ENCODE measurements around the gene SLC35C1.
A peak's percentile ranks its signal among the peaks of the same experiment; 100 is the strongest.

Gene SLC35C1

DNA sequence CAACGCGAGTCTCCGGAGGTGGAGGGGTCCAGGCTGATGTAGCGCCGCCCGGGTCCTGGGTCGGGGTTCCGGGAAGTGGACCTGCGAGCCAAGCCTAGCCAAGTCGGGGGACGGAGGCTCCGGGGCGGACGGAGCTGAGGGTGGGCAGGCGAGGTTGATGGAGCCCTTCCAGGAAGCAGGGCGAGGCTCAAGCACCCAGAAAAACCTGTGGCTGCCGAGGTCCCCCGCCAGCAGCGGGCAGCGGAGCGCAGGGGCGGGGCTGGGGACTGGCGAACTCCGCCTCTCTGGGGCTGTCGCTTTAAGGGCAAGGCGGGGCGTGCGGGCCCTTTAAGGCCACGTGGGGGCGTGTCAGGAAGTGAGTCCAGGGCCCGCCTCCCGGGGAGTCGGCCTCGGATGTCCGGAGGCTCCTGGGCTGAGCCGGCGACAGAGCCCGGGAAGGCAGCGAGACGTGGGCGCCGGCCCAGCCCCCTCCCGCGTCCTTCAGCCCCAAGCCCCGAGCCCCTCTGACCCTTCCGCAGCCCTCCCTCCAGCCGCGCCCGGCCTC, at the start of gene SLC35C1:
Gene SLC35C1, plus strand, starts transcription at position 389 of the 544 bp plus-strand sequence. CDS start 653 bp downstream, outside the sequence.
- DNase-seq (ENCODE audit: low read depth): peak; percentile 83

DNA sequence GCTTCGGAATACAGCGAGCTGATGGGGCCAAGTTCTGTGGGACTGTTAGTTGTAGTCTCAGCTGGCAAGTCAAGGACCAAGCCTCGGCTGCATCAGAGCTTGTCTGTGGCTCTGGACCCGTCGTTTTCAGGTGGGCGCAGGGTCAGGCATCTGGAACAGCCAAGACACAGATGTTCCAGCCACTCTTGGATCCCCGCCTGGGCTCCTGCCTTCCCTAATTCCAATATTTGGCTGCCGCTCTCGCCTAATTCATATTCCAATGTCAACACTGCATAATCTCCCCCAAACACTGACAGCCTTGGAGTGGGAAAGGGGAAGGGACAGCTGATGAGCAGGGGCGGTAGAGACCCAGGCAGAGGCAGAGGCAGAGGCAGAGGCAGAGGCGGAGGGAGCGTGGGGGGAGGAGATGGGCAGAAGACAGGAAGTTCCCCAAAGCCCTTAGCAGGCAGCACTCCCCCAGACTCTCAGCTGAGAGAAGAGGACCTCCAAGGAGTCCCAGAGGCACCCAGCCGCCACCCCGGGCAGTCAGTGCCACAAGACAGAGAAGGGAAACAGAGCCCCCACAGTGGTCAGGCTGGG, 49.6 kb upstream of the SLC35C1 start:
- DNase-seq (ENCODE audit: low read depth): no peak

- DNase-seq (ENCODE audit: low read depth): no peak
Observed at GRCh38 chr11:45756384-45757010, 48.5 kb upstream of the SLC35C1 start.

GRCh38 chr11:45757672-45758071, 47.3 kb upstream of the SLC35C1 start:
- DNase-seq (ENCODE audit: low read depth): no peak

DNA sequence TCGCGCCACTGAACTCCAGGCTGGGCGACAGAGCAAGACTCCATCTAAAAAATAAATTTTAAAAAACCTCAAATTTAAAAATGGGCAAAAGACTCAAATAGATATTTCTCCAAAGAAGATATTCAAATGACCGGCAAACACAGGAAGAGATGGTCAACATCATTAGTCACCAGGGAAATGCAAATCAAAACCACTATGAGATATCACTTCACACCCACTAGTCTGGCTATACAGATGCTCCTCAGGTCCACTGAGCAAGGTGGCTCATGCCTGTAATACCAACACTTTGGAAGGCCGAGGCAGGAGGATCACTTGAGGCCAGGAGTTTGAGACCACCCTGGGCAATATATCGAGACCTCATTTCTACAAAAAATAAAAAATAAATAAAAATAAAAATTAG, 43.3 kb upstream of the SLC35C1 start:
- DNase-seq (ENCODE audit: low read depth): no peak

- no peak for DNase-seq (ENCODE audit: low read depth)
Observed at GRCh38 chr11:45765107-45765668, 39.8 kb upstream of the SLC35C1 start.

DNA sequence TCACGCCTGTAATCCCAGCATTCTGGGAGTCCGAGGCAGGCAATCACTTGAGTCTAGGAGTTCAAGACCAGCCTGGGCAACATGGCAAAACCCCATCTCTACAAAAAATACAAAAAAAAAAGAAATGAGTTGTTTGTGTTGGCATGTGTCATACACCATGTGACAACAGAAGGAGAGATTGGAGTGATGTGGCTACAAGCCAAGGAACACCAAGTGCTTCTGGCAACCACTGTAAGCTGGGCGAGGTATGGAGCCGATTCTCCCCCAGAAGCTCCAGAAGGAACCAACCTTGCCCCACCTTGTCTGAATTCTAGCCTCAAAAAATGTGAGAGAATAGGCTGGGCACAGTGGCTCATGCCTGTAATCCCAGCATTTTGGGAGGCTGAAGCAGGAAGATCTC, 39.1 kb upstream of the SLC35C1 start:
- DNase-seq (ENCODE audit: low read depth): no peak

DNA sequence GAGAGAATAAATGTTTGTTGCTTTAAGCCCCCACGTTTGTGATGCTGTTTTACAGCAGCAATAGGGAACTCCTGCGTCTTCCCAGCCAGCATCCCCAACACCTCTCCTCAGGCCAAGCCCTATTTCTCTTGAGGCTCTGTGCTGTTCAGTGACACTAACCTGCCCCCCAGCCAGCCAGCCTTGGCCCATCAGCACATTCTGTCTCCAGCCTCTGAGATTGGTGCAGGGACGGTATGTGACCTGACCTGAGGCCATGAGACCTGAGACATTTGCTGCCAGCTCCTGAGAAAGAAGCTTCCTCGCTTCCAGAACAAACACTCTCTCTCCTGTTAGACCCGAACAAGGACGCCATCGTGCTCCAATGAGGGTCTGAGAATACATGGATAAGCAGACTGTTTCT, 38.5 kb upstream of the SLC35C1 start:
- DNase-seq (ENCODE audit: low read depth): no peak

- no peak for DNase-seq (ENCODE audit: low read depth)
Observed at GRCh38 chr11:45768486-45768885, 36.5 kb upstream of the SLC35C1 start.

DNA sequence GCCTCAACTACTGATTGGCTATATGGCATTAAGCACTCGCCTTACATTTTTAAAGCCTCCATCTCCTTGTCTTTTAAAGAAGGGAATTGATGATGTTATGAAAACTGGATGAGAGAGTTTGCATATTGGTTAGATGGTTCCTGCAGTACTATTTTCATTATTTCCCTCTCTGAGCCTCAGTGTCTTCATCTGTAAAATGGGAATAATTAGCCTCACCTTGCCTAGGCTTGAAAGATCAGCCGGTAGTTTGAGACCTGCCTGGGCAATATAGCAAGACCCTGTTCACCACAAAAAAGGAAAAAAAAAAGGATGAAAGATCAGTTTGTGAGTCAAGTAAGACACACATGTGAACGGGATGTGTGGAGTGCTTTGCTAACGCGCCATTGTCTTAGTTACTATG, 35.0 kb upstream of the SLC35C1 start:
- DNase-seq (ENCODE audit: low read depth): no peak

DNA sequence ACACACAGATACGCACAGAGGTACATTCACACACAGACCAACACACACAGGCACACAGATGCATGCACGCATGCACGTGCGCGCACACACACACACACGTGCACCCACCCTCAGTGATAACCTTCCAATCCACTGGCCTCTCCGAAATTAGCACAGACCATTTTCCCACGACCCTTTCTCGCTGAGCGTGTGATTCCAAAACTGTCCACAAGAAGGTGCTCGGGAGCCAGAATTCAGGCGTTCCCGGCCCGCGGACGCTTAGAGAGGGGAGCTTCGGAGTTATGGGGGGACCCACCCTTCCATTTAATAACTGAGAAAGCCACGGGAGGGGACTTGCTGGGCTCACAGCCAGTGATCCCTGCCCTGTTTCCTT, 33.8 kb upstream of the SLC35C1 start:
- peak; percentile 51 for DNase-seq (ENCODE audit: low read depth)

- peak; percentile 66 for DNase-seq (ENCODE audit: low read depth)
Observed at GRCh38 chr11:45771566-45772448, 33.1 kb upstream of the SLC35C1 start.

- DNase-seq (ENCODE audit: low read depth): no peak
Observed at GRCh38 chr11:45772449-45772774, 32.5 kb upstream of the SLC35C1 start.

DNA sequence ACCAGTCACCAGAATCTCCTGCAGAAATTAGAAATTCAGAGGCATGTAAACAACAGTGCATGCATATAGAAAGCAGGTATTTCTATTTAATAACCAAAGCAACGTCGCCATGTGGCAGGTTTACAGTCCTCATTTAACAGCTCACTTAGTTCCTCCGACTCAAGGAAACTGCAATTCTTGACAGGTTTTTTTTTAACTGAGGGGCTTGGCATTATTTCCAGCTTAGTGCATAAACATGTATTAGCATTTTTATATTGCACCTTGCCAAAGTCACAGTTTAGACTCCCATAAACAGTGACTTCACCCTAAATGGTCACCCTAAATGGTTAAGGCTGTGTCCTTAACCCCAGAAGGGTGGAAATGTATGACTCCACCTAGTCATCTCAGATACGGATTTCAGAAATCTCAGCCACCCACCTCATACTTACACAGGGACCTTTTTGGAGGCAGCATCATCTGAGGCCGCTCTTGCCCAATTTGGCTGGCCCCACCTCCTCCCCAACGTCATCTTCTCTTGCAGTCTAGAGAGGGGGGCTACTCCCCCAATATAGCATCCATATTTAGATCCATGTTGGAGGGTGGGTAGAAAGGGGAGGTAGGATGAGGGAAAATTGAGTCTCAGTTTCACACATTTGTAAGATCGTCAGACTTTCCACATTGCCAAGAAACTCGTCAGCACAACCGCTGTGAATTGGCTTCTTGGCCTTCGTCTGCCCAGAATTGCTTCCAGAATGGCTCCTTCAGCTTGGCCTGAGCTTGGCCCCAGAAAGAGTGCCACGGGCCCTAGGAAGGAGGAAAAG, 31.8 kb upstream of the SLC35C1 start:
- DNase-seq (ENCODE audit: low read depth): no peak

DNA sequence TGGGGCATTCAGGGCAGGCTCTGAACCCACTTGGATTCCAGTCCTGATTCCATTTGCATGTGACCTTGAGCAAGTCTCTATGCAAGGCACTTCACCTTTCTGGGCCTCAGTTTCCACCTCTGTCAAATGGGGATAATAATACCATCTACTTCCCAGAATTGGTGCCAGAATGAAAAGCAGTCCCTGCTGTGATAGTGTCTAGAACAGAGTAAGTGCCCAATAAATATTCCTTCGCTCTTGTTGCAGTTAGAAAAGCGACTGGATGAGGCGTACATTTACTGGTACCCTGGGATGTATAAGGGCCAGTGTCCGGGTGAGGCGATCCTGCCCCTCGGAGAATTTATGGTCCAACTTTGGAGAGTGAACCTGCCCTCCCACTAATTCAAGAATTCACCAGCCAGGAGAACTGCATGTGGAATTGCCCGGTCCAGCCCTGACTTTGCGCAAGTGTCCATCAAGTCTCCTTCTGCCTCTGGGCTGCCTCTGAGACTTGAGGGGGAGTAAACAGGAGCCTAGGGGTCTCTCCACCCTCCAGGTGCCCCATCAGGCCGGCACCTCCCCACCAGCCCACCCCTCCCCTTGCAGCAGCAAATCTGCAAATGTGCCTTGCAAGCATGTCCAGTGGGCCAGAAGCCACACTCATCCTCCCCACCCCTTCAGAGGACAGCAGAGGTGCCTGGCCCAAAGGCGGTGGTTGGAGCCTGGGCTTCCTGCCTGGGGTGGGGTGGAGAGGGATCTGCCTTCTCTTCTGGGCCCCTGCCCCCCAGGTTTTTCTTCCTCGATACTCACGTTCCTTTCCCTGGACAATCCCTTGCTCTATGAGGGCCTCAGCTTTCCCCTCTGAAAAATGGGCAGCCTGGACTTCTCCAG, 30.9 kb upstream of the SLC35C1 start:
- no peak for DNase-seq (ENCODE audit: low read depth)

DNA sequence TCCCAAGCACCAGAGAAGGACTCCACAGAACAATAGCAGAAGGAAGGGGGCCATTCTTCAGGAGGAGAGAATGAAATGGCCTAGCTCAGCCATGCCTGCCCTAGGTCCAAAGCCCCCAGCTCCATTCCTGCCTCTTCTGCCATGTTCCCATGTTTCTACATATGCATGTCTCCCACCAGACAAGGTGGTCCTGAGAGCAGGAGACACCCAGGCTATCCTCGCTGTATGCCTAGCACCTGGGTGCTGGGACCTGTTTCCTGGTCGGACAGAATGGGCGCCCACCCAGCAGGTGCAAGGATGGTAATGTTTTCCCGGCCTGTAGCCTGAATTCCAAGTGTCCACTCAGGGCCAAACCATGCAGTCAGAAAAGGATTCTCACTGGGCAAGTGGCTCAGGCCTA, 30.2 kb upstream of the SLC35C1 start:
- DNase-seq (ENCODE audit: low read depth): no peak

DNA sequence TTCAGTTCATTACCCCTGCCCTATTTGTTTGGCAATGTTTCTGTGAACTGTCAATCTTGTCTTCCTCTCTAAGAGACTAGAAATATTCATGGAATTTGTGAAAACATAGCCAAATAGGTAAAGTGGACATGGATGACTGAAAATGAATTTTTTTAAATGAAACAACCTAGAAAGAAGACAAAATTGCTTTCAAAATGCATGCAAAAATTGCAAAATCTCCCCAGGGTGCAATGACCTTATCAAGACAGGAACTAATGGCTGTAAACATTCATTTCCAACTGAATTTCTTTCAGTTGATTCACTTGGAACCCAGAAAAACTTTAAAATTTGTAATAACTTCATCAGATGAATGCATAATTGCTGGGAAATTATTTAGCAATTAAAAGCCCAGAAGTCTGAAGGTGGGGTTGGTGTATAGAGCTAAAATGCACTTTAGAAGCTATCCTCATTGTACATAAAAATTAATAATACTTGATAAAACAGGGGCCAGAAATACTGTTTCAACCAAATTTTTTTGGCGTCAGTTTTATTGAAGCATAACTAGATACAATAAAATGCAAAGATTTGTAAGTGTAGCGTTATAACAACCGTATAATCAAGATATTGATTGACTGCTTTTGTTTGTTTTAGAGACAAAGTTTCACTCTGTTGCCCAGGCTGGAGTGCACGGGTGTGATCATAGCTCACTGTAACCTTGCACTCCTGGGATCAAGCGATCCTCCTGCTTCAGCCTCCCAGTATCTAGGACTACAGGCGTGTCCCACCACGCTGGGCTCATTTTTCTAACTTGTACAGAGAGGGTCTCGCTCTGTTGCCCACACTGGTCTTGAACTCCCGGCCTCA, 27.6 kb upstream of the SLC35C1 start:
- DNase-seq (ENCODE audit: low read depth): no peak

DNA sequence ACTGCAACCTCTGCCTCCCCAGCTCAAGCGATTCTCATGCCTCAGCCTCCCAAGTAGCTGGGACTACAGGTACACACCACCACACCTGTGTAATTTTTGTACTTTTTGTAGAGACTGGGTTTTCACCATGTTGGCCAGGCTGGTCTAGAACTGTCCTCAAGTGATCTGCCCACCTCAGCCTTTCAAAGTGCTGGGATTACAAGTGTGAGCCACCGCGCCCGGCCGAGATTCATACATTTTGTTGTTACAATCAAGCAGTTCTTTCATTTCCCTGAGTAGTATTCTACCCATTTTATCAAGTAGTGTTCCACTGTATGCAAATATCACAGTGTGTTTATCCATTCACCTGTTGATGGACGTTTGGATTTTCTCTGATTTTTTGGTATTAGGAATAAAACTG, 26.6 kb upstream of the SLC35C1 start:
- DNase-seq (ENCODE audit: low read depth): no peak

- DNase-seq (ENCODE audit: low read depth): no peak
Observed at GRCh38 chr11:45779602-45780001, 25.3 kb upstream of the SLC35C1 start.

GRCh38 chr11:45786272-45786671, 18.7 kb upstream of the SLC35C1 start:
- DNase-seq (ENCODE audit: low read depth): no peak
